SK-N-SH (cell line): Measurements from ENCODE around the gene AQP1. TPM values are rescaled to one million over a fixed set of nuclear protein-coding genes. Genes with fewer than 3 reads are reported as not detected.

Experiments used
- CTCF ChIA-PET: fragments of 300-600, 350-600 bp; formaldehyde crosslinking; extraction: SDS; loops from one replicate; lab custom pipeline; 2021; lab: Yijun Ruan, JAX
- POLR2A ChIA-PET: fragments of 350-600 bp; sonication (Branson Sonifier 250); formaldehyde crosslinking; extraction: SDS; loops from one replicate; lab custom pipeline; 2020; ENCODE audit warnings: antibody characterized with exemption, inconsistent platforms; lab: Yijun Ruan, JAX
- DNase-seq: peaks from one replicate; pipeline ENCODE4 v3.0.0; 2012
- H2AFZ ChIP-seq: fragments of 200-600 bp; sonication (generic); 2 replicates; pipeline ENCODE4 v1.8.1; 2016; ENCODE audit warnings: antibody characterized with exemption, mild to moderate bottlenecking, low read depth
- H3F3A ChIP-seq: fragments of 200-600 bp; sonication (generic); replicated peaks from 2 replicates; pipeline ENCODE3; 2016; ENCODE audit warnings: antibody characterized with exemption, mild to moderate bottlenecking; ENCODE audit not compliant: insufficient read depth
- H3K27ac ChIP-seq, 2 experiments: fragments of 200-500 bp in 1 of 2; fragments of 200-600 bp in 1 of 2; sonication (Bioruptor generic) in 1 of 2; sonication (generic), shearing (Covaris generic) in 1 of 2; 2 replicates each; pipeline versions ENCODE4 v1.5.1 to v1.6.1; 2014 to 2016; ENCODE audit warnings: low read depth in 2 of 2, inconsistent platforms in 1 of 2, low read length in 1 of 2, mild to moderate bottlenecking in 1 of 2, mixed read lengths in 1 of 2
- H3K27me3 ChIP-seq: fragments of 200-600 bp; sonication (generic), shearing (Covaris generic); 2 replicates; pipeline ENCODE4 v1.6.1; 2016; ENCODE audit warnings: mixed run types; ENCODE audit not compliant: insufficient read depth
- H3K36me3 ChIP-seq, 2 experiments: fragments of 200-500 bp in 1 of 2; fragments of 200-600 bp in 1 of 2; sonication (Bioruptor generic) in 1 of 2; sonication (generic) in 1 of 2; replicated peaks in 1 of 2; 2 replicates each; pipeline versions ENCODE3 to v1.5.1; 2014 to 2016; ENCODE audit warnings: low read length in 1 of 2, mild to moderate bottlenecking in 1 of 2; ENCODE audit not compliant: insufficient read depth in 2 of 2, control insufficient read depth in 1 of 2
- H3K4me1 ChIP-seq, 2 experiments: fragments of 200-500 bp in 1 of 2; fragments of 200-600 bp in 1 of 2; sonication (Bioruptor generic) in 1 of 2; sonication (generic), shearing (Covaris generic) in 1 of 2; 2 replicates each; pipeline versions ENCODE4 v1.5.1 to v1.6.1; 2014 to 2016; ENCODE audit warnings: low read depth in 1 of 2, low read length in 1 of 2, mixed run types in 1 of 2; ENCODE audit not compliant: insufficient read depth in 2 of 2, control insufficient read depth in 1 of 2
- H3K4me2 ChIP-seq: fragments of 200-600 bp; sonication (generic), shearing (Covaris generic); 2 replicates; pipeline ENCODE4 v1.6.1; 2017; ENCODE audit warnings: mixed run types
- H3K4me3 ChIP-seq, 2 experiments: fragments of 200-500 bp in 1 of 2; fragments of 200-600 bp in 1 of 2; sonication (Bioruptor generic) in 1 of 2; sonication (generic), shearing (Covaris generic) in 1 of 2; 2 replicates each; pipeline versions ENCODE4 v1.5.1 to v1.8.1; 2014 to 2016; ENCODE audit warnings: low read depth in 2 of 2, inconsistent platforms in 1 of 2, low read length in 1 of 2, mild to moderate bottlenecking in 1 of 2, mixed read lengths in 1 of 2, moderate library complexity in 1 of 2
- H3K79me2 ChIP-seq: fragments of 200-600 bp; sonication (generic); 2 replicates; pipeline ENCODE4 v1.8.1; 2017; ENCODE audit warnings: mild to moderate bottlenecking; ENCODE audit not compliant: insufficient read depth
- H3K9ac ChIP-seq: fragments of 200-600 bp; sonication (generic); 2 replicates; pipeline ENCODE4 v1.6.1; 2017; ENCODE audit warnings: mixed run types
- H3K9me2 ChIP-seq: fragments of 200-600 bp; sonication (generic); 2 replicates; pipeline ENCODE4 v1.6.1; 2017; ENCODE audit warnings: mixed run types
- H3K9me3 ChIP-seq: fragments of 200-600 bp; sonication (generic); 2 replicates; pipeline ENCODE4 v1.6.1; 2017; ENCODE audit warnings: mixed run types, mild to moderate bottlenecking, moderate library complexity
- H4K20me1 ChIP-seq: fragments of 200-600 bp; sonication (generic); 2 replicates; pipeline ENCODE4 v1.6.1; 2017; ENCODE audit warnings: mild to moderate bottlenecking, mixed run types; ENCODE audit not compliant: insufficient read depth
- ELF1 ChIP-seq: IDR thresholded peaks from 2 replicates; pipeline ENCODE4 v1.4.0; 2012
- FOSL2 ChIP-seq: IDR thresholded peaks from 2 replicates; pipeline ENCODE4 v1.4.0; 2012; ENCODE audit warnings: low read depth, mild to moderate bottlenecking, moderate library complexity, borderline replicate concordance
- FOXJ3 ChIP-seq: sonication (generic); formaldehyde crosslinking; IDR thresholded peaks from 2 replicates; pipeline ENCODE4 v1.5.1; 2020; ENCODE audit warnings: mild to moderate bottlenecking, missing genetic modification reagents
- GATA2 ChIP-seq: sonication (generic); formaldehyde crosslinking; IDR thresholded peaks from 2 replicates; pipeline ENCODE4 v1.5.0; 2020; ENCODE audit warnings: mild to moderate bottlenecking, missing genetic modification reagents
- JUND ChIP-seq: IDR thresholded peaks from 2 replicates; pipeline ENCODE4 v1.4.0; 2012
- POLR2AphosphoS5 ChIP-seq: IDR thresholded peaks from 2 replicates; pipeline ENCODE4 v1.6.1; 2012; ENCODE audit warnings: low read depth, low read length
- RAD21 ChIP-seq: IDR thresholded peaks from 2 replicates; pipeline ENCODE4 v1.6.1; 2012; ENCODE audit warnings: mild to moderate bottlenecking, low read length
- REST ChIP-seq: IDR thresholded peaks from 2 replicates; pipeline ENCODE4 v1.6.1; 2012; ENCODE audit warnings: mild to moderate bottlenecking, low read depth, low read length, moderate library complexity
- WGBS: methylation state at CpG from one replicate; pipeline ENCODE4 v1.1.6; 2017; ENCODE audit warnings: low lambda C conversion rate; 5-methylcytosine and 5-hydroxymethylcytosine counted together
- polyA plus RNA-seq, 3 experiments: library from polyadenylated mRNA; depleted of rRNA; stranded (reverse); fragments of >200 nt; gene quantifications; 2 replicates each; pipeline ENCODE4 v1.2.3, GENCODE V29; 2012
- TF ChIP-seq, protein P1 (sequence below): fragments of 150-350 bp; IDR thresholded peaks from 2 replicates; pipeline ENCODE4 v1.6.1; 2017; ENCODE audit warnings: antibody characterized with exemption, low read length, low read depth, borderline replicate concordance
- TF ChIP-seq, protein P2 (sequence below): IDR thresholded peaks from 2 replicates; pipeline ENCODE4 v1.4.0; 2012; ENCODE audit warnings: low read depth, borderline replicate concordance

Gene AQP1
- polyA plus RNA-seq, 1 of the 3 experiments (the other 2 are of a cell fraction), result 1.7 TPM

- TF ChIP-seq FOSL2 (no peak), RAD21 (no peak), GATA2 (no peak), ELF1 (no peak), JUND (no peak)
- TF ChIP-seq, protein P1, sequence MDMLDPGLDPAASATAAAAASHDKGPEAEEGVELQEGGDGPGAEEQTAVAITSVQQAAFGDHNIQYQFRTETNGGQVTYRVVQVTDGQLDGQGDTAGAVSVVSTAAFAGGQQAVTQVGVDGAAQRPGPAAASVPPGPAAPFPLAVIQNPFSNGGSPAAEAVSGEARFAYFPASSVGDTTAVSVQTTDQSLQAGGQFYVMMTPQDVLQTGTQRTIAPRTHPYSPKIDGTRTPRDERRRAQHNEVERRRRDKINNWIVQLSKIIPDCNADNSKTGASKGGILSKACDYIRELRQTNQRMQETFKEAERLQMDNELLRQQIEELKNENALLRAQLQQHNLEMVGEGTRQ, result no peak
- TF ChIP-seq, protein P2, sequence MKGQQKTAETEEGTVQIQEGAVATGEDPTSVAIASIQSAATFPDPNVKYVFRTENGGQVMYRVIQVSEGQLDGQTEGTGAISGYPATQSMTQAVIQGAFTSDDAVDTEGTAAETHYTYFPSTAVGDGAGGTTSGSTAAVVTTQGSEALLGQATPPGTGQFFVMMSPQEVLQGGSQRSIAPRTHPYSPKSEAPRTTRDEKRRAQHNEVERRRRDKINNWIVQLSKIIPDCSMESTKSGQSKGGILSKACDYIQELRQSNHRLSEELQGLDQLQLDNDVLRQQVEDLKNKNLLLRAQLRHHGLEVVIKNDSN, result no peak
Observed at GRCh38 chr7:30874656-30875302, 36.9 kb upstream of the AQP1 start (continued).

DNA sequence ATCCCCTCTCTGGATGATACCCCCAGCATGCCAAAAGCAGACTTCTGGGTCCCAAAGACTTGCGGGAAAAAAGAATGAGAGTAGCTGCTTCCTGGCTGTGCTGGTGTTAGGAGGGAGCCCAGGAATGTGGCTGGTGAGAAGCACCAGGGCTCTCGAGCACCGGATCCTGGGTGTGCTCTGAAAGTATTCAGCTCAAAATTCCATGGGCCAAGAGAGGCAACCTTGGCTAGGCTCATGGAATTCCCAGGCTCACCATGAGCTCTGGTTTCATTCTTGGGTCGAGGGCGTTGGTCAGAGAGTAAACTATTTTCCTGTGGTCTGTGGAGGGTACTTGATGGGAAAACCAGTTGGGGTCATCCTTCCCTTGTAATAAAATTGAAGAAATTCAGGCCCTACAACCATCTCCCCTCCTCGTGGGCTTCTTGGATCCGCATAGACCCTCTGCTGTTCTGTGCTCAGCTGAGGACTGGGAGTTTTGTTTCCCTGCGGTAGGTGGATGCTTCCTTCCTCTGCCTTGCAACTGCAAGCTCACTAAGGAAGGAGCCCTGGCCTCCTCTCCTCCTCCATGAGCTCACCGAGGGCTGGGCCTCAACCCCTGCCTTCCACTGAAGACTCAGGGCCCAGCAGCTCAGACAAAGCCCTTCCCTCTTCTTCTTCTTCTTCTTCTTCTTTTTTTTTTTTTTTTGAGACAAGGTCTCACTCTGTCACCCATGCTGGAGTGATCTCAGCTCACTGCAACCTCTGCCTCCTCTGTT is 34.5 kb upstream of the AQP1 start:
- H3K4me2 ChIP-seq, result no peak overlapping the region
- H3K36me3 ChIP-seq, result peaks cover 0 to 8% of the 10 kb centered on the region in 2 experiments
- H3K9me2 ChIP-seq, result no peaks in the 10 kb centered on the region
- DNase-seq, result no peak
- POLR2A ChIA-PET, result interaction anchor here (1.0 to 1.1 kb wide), 2 partner anchors 15 to 18 kb away, joined by 3 to 4 read pairs; no protein-coding TSS in a partner anchor
- 88% methylated on average over 9 of the region's 9 CpGs for WGBS
- no peaks in the 10 kb centered on the region for H3K79me2 ChIP-seq
- no peaks in the 10 kb centered on the region for H4K20me1 ChIP-seq
- H3K27me3 ChIP-seq, result no peaks in the 10 kb centered on the region
- CTCF ChIA-PET, result interaction anchor here (1.3 to 4.2 kb wide), 2 partner anchors 11 to 62 kb away, joined by 3 to 17 read pairs; no protein-coding TSS in a partner anchor
- no peaks in the 10 kb centered on the region for H3K9me3 ChIP-seq
- peaks cover 0 to 8% of the 10 kb centered on the region in 2 experiments; a peak in 1 of 4 replicates for H3K4me1 ChIP-seq
- H3K4me3 ChIP-seq, result no peak overlapping the region
- no peak overlapping the region for H3K9ac ChIP-seq
- no peak overlapping the region for H3K27ac ChIP-seq
- no peaks in the 10 kb centered on the region for H3F3A ChIP-seq
- TF ChIP-seq FOXJ3 (CRISPR knock-in tag) (no peak), REST (no peak), POLR2AphosphoS5 (no peak)
- TF ChIP-seq, protein P2, result no peak
- TF ChIP-seq, all 33 proteins: peak for 0
- H2AFZ ChIP-seq, result no peak overlapping the region
